Transverse colon (tissue), 3 donors: ENCODE measurements around the gene SLC6A17.

ENCODE experiments used
- POLR2A ChIP-seq: fragments of 450-650 bp; IDR thresholded peaks from one replicate; pipeline ENCODE4 v1.6.1; 2016; ENCODE audit warnings: antibody characterized with exemption, mild to moderate bottlenecking, moderate library complexity
- TF ChIP-seq, protein P1 (sequence below), 5 experiments: fragments of 200-600 bp in 3 of 5; fragments of 450-650 bp in 2 of 5; sonication (generic) in 3 of 5; IDR thresholded peaks; 1 replicate in 2 of 5; 2 replicates in 3 of 5; pipeline ENCODE4 v1.5.1; 2016 to 2017; ENCODE audit warnings: antibody characterized with exemption in 5 of 5, inconsistent platforms in 3 of 5, mild to moderate bottlenecking in 2 of 5, moderate library complexity in 1 of 5

DNA sequence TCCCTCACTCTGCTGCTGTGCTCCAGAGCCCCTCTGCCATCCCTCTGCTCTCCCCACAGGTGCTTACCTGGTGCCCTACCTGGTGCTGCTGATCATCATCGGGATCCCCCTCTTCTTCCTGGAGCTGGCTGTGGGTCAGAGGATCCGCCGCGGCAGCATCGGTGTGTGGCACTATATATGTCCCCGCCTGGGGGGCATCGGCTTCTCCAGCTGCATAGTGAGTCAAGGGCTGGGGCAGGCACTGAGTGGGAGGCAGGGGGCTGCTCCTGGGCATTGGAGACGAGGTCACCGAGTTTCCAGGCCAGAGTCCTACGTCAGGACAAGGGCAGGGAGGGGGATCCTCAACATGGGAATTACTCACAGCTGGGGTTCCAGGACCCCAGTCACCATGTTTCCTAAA, 21.7 kb downstream of the SLC6A17 start:
- TF ChIP-seq, protein P1, sequence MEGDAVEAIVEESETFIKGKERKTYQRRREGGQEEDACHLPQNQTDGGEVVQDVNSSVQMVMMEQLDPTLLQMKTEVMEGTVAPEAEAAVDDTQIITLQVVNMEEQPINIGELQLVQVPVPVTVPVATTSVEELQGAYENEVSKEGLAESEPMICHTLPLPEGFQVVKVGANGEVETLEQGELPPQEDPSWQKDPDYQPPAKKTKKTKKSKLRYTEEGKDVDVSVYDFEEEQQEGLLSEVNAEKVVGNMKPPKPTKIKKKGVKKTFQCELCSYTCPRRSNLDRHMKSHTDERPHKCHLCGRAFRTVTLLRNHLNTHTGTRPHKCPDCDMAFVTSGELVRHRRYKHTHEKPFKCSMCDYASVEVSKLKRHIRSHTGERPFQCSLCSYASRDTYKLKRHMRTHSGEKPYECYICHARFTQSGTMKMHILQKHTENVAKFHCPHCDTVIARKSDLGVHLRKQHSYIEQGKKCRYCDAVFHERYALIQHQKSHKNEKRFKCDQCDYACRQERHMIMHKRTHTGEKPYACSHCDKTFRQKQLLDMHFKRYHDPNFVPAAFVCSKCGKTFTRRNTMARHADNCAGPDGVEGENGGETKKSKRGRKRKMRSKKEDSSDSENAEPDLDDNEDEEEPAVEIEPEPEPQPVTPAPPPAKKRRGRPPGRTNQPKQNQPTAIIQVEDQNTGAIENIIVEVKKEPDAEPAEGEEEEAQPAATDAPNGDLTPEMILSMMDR (IDR thresholded peaks at IDR 0.05), result no peak
- no peak for TF ChIP-seq POLR2A
